Keratinocyte (primary cell): ENCODE data around the gene SERPINE1.

ENCODE experiments used
- EZH2 ChIP-seq: IDR thresholded peaks from one replicate; pipeline ENCODE4 v1.6.1; 2012; ENCODE audit warnings: inconsistent platforms, mild to moderate bottlenecking, low read length, moderate library complexity
- TF ChIP-seq, protein P1 (sequence below), 3 experiments: IDR thresholded peaks in 1 of 3; conservative IDR thresholded peaks in 1 of 3; optimal IDR thresholded peaks in 1 of 3; 2 replicates in 2 of 3; 3 replicates in 1 of 3; pipeline versions ENCODE3 to v1.5.1; 2011; ENCODE audit warnings: low read length in 3 of 3, mild to moderate bottlenecking in 3 of 3, moderate library complexity in 2 of 3, control low read depth in 1 of 3, inconsistent platforms in 1 of 3; ENCODE audit not compliant: insufficient read depth in 2 of 3; ENCODE audit errors: extremely low read depth in 1 of 3

DNA sequence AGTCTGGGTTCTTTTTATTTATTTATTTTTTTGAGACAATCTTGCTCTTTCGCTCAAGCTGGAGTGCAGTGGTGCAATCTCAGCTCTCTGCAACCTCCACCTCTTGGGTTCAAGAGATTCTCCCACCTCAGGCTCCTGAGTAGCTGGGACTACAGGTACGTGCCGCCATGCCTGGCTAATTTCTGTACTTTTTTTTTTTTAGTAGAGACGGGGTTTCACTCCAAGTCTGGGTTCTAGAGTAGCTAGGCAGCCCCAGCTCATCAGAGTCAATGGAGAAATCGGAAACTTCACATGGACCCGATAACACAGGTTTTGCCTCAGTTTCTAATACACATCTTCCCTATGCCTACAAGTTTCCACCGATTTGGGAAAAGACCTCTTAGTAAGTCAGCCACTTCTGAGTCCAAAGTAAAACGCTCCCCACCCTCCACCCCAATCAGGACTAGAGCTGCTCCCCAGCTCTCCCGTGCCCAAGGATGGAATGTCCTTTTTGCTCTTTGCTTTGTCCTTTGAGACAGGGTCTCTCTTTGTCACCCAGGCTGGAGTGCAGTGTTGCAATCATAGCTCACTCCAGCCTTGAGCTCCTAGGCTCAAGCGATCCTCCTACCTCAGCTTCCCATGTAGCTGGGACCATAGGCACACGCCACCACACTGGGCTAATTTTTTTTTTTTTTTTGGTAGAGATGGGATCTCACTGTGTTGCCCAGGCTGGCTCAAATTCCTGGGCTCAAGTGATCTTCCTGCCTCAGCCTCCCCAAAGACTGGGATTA is 3.8 kb upstream of the SERPINE1 start:
- TF ChIP-seq, protein P1, sequence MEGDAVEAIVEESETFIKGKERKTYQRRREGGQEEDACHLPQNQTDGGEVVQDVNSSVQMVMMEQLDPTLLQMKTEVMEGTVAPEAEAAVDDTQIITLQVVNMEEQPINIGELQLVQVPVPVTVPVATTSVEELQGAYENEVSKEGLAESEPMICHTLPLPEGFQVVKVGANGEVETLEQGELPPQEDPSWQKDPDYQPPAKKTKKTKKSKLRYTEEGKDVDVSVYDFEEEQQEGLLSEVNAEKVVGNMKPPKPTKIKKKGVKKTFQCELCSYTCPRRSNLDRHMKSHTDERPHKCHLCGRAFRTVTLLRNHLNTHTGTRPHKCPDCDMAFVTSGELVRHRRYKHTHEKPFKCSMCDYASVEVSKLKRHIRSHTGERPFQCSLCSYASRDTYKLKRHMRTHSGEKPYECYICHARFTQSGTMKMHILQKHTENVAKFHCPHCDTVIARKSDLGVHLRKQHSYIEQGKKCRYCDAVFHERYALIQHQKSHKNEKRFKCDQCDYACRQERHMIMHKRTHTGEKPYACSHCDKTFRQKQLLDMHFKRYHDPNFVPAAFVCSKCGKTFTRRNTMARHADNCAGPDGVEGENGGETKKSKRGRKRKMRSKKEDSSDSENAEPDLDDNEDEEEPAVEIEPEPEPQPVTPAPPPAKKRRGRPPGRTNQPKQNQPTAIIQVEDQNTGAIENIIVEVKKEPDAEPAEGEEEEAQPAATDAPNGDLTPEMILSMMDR (optimal IDR thresholded peaks at IDR 0.05 in 1 of 3, IDR thresholded peaks at IDR 0.05 in 1 of 3, conservative IDR thresholded peaks at IDR 0.05 in 1 of 3; ENCODE audit: extremely low read depth in 1 of 3, insufficient read depth in 2 of 3, low read length in 3 of 3), result no peak
- no peak for TF ChIP-seq EZH2
